ENCODE data around the gene SERBP1.
A peak's percentile ranks its signal among the peaks of the same experiment; 100 is the strongest.

Gene SERBP1

GRCh38 chr1:67372898-67373297 lies 57.3 kb downstream of the SERBP1 start:
- no peaks in the 10 kb centered on the region for H3K9me3 ChIP-seq (ENCODE audit: severe bottlenecking)
- H3K27me3 ChIP-seq (ENCODE audit: insufficient read depth, poor library complexity, severe bottlenecking), result no peaks in the 10 kb centered on the region
- ATAC-seq (ENCODE audit: low read depth) (no peak), DNase-seq (ENCODE audit: low spot score) (no peak)
- no peak for TF ChIP-seq CTCF (IDR thresholded peaks at IDR 0.05; ENCODE audit: poor library complexity, severe bottlenecking)
- H3K27ac ChIP-seq (ENCODE audit: poor library complexity, severe bottlenecking), result no peak overlapping the region
- H3K36me3 ChIP-seq (ENCODE audit: low read depth), result no peaks in the 10 kb centered on the region
- no peak overlapping the region for H3K4me3 ChIP-seq (ENCODE audit: severe bottlenecking)
- H3K4me1 ChIP-seq (ENCODE audit: insufficient read depth, poor library complexity, severe bottlenecking), result peaks cover 5% of the 10 kb centered on the region

- Histone ChIP-seq H3K4me3 (ENCODE audit: severe bottlenecking) (no peak overlapping the region), H3K27me3 (ENCODE audit: insufficient read depth, poor library complexity, severe bottlenecking) (no peaks in the 10 kb centered on the region), H3K9me3 (ENCODE audit: severe bottlenecking) (no peaks in the 10 kb centered on the region), H3K4me1 (ENCODE audit: insufficient read depth, poor library complexity, severe bottlenecking) (peaks cover 10% of the 10 kb centered on the region), H3K36me3 (ENCODE audit: low read depth) (no peaks in the 10 kb centered on the region), H3K27ac (ENCODE audit: poor library complexity, severe bottlenecking) (no peak overlapping the region)
- no peak for DNase-seq (ENCODE audit: low spot score)
- TF ChIP-seq CTCF (IDR thresholded peaks at IDR 0.05; ENCODE audit: poor library complexity, severe bottlenecking), result no peak
- 0 out of 3 replicates have a peak, but pooled peaks have one; percentile 33 for ATAC-seq (ENCODE audit: low read depth)
Measured at GRCh38 chr1:67372136-67372535, 58.1 kb downstream of the SERBP1 start.

GRCh38 chr1:67371681-67372080 lies 58.5 kb downstream of the SERBP1 start:
- Histone ChIP-seq H3K27me3 (ENCODE audit: insufficient read depth, poor library complexity, severe bottlenecking) (no peaks in the 10 kb centered on the region), H3K27ac (ENCODE audit: poor library complexity, severe bottlenecking) (no peak overlapping the region), H3K36me3 (ENCODE audit: low read depth) (no peaks in the 10 kb centered on the region), H3K4me1 (ENCODE audit: insufficient read depth, poor library complexity, severe bottlenecking) (peaks cover 13% of the 10 kb centered on the region), H3K9me3 (ENCODE audit: severe bottlenecking) (no peaks in the 10 kb centered on the region), H3K4me3 (ENCODE audit: severe bottlenecking) (no peak overlapping the region)
- ATAC-seq (ENCODE audit: low read depth) (peak; percentile 57; the same call in 2 of the 3 replicates), DNase-seq (ENCODE audit: low spot score) (no peak)
- no peak for TF ChIP-seq CTCF (IDR thresholded peaks at IDR 0.05; ENCODE audit: poor library complexity, severe bottlenecking)

GRCh38 chr1:67371043-67371442 lies 59.2 kb downstream of the SERBP1 start:
- Histone ChIP-seq H3K4me3 (ENCODE audit: severe bottlenecking) (no peak overlapping the region), H3K27ac (ENCODE audit: poor library complexity, severe bottlenecking) (no peak overlapping the region), H3K9me3 (ENCODE audit: severe bottlenecking) (no peaks in the 10 kb centered on the region), H3K36me3 (ENCODE audit: low read depth) (no peaks in the 10 kb centered on the region), H3K27me3 (ENCODE audit: insufficient read depth, poor library complexity, severe bottlenecking) (no peaks in the 10 kb centered on the region), H3K4me1 (ENCODE audit: insufficient read depth, poor library complexity, severe bottlenecking) (peaks cover 16% of the 10 kb centered on the region)
- no peak for TF ChIP-seq CTCF (IDR thresholded peaks at IDR 0.05; ENCODE audit: poor library complexity, severe bottlenecking)
- no peak for DNase-seq (ENCODE audit: low spot score)
- no peak for ATAC-seq (ENCODE audit: low read depth)

- TF ChIP-seq CTCF (IDR thresholded peaks at IDR 0.05; ENCODE audit: poor library complexity, severe bottlenecking), result no peak
- DNase-seq (ENCODE audit: low spot score), result no peak
- no peak for ATAC-seq (ENCODE audit: low read depth)
- Histone ChIP-seq H3K9me3 (ENCODE audit: severe bottlenecking) (no peaks in the 10 kb centered on the region), H3K4me3 (ENCODE audit: severe bottlenecking) (no peak overlapping the region), H3K4me1 (ENCODE audit: insufficient read depth, poor library complexity, severe bottlenecking) (peaks cover 16% of the 10 kb centered on the region), H3K27ac (ENCODE audit: poor library complexity, severe bottlenecking) (no peak overlapping the region), H3K27me3 (ENCODE audit: insufficient read depth, poor library complexity, severe bottlenecking) (no peaks in the 10 kb centered on the region), H3K36me3 (ENCODE audit: low read depth) (no peaks in the 10 kb centered on the region)
Measured at GRCh38 chr1:67368046-67368514, 62.1 kb downstream of the SERBP1 start.
